Activated T-cell treated with anti-CD3 and anti-CD28 coated beads for 4 hours (primary cell): ENCODE measurements around the gene RAB7B.
"Not testable (repeated sequence)": the region's sequence is repeated elsewhere in the genome, so short reads cannot be mapped to it uniquely, and the experiment has no call there.

Experiments
- DNase-seq: peaks from one replicate; pipeline ENCODE4 v3.0.0-alpha.2; 2020

RAB7B gene, protein sequence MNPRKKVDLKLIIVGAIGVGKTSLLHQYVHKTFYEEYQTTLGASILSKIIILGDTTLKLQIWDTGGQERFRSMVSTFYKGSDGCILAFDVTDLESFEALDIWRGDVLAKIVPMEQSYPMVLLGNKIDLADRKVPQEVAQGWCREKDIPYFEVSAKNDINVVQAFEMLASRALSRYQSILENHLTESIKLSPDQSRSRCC

DNA sequence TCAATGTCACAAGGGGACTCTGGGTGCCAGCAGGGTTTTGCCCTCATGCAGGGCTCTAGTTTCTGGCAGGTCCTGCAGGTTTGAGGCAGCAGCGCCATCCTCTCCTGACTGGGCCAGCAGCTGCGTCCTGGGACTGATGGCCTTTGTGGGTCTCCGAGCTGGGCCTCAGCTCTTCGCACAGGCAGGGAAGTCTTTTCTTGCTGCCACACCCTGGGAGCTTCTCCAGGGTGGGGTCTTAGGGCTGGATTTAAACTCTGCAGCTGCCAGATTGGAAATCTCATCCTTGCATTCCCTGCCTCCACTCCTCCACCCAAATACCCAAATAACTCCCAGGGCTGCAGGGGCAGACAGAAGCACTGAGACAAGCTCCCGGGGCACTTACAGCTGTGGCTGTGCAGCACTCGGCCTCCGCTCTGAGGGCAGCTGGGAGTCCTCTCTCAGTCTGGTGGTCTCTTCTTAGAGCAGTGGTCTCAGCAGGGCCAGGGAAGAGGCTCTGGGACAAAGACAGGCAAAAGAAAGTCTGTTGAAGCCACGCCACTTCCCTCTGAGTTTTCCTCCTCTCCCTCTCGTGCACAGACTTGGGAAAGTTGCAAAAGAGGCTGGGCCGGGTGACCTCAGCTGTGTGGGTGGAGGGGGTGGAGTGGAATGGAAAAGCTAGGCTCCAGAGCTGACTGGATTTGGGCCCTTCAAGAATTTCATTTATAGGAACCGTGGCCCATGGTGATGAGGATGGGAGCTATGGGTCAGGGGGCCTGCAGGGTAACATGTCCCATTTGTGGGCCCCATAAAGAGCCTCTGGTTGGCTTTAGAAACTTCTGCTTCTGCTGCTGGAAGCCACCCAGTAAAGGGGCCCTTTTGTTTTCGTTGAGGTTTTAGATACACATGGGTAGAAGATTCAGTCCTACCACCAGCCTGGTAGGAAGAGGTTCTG is at the start of gene RAB7B:
TSS of gene RAB7B (minus strand) at position 525 of the 931 bp plus-strand sequence. CDS start 9,260 bp downstream, outside the sequence.
- no peak for DNase-seq

DNA sequence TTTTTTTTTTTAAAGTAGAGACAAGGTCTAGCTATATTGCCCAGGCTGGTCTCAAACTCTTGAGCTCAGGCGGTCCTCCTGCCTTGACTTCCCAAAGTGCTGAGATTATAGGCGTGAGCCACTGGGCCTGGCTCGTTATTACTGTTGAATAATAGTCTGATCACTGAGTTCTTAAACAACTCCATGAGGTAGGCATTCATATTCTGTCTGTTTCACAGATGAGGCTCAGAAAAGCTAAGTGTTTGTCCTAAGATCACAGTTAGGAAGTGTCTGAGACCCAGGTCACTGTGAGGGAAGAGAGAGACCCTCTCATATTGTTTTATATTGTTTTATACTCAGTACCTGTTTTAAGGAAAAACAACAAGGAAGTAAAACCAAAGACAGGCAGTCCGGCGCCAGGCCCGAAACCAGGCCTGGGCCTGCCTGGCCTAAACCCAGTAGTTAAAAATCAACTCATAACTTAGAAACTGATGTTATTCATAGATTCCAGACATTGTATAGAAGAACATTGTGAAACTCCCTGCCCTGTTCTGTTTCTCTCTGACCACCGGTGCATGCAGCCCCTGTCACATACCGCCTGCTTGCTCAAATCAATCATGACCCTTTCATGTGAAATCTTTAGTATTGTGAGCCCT is 49.2 kb upstream of the RAB7B start:
- DNase-seq = not testable (repeated sequence)

DNA sequence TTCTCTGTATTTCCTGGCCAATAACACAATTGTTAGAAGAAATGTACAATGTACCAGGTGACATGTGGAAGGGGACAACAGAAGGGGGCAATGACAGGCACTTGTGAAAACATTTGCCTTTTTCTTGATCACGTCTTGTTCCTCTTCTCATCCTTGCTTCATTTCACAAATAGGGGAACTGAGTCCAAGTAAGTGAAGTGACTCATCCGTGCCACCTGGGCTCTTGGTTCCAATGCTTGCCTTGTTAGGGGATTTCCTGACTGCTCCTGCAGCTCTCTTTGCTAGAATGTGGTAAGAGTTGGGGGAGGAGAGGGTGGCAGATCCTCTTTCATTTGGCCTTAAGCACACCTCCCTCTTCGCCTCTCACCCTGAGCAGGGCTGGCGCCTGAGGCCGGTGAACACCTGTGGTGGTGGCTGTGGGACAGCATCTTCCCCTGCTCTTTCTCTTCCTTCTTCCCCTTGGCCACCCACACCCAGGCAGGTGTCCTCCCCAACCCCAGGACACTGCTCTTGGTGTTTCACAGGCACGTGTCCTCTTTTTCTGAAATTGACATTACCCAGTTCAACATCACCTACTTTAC is 47.5 kb upstream of the RAB7B start:
- DNase-seq = peak; percentile 34

DNA sequence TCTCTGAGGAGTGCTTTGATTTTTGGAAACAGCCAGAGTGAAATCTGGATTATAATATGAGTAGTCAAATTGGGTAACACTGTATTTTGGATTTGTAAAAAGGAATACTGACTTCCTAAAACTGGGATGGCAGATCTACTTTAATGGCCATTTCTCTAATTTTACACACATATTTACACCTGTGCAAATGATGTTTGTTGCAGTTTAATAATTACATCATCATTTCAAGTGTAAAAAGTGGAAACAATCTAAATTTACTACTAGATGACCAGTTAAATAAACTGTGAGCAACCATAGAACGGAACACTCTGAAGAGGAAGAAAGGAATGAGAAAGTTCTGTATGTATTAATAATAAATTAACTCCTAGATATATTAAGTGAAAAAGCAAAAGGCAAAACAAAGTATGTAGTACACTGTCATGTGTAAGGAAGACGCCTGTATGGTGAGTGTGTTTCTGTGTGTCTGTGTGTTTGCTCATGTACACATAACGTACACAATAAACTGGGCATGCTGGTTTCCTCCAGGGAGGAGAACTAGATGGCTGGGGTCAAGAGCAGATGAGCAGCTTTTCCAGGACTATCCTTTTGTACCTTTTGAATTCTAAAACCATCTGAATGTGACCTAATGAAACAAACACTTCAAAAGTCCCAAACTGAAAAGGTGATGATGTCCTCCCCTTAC is 46.9 kb upstream of the RAB7B start:
- no peak for DNase-seq

DNA sequence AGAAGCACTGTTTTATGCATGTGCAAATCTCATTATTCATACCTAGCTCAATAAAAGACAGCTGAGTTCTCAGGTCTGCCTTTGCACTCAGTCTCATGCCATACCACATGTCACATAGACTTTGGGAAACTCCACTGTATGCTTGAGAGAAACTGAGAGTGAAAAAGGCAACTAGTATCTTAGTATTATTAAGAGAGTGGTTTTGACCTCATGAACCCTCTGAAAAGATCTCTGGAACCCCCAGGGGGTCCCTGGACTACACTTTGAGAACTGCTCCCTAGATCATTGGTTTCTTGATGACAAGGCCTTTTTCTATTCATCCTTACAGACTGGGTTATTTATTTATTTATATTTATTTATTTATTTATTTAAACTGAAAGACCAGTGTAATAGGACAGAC is 46.1 kb upstream of the RAB7B start:
- no peak for DNase-seq

DNA sequence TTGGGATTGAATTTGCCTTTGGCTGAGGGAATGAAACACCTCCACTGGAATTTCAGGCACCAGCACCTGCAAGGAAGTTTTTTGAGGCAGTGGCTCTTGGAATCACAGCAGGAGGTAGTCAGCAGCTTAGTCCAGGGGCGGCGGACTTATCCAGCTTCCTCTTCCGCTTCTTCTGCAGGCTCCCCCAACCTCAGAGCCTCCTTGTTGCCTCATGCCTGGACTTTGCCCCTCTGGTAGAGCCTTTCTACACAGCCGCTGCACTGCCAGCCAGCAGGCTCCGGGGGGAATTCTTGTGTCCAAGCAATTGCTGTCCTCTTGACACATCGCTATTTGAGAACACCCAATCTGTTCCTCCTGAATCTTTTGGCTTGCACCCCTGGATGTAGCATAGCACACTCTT is 45.4 kb upstream of the RAB7B start:
- no peak for DNase-seq

DNA sequence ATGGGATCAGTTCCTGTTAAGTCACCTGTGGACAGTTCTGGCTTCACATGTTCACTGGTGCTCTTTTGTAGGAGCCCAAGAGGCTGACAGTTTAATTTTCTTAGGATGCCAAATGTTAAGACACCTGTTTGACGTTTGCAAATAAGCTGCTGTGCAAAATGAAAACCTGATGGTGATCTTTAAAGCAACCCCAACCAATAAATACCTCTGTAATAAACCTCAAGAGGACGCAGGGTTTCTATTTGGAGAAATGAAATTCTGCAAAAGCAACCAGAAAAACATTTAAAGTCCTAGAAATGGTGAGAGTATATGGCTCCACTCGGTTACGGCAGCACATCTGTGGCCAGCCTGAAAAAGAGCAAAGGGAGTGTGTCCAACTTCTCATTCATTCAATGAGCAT is 44.1 kb upstream of the RAB7B start:
- DNase-seq = no peak

DNA sequence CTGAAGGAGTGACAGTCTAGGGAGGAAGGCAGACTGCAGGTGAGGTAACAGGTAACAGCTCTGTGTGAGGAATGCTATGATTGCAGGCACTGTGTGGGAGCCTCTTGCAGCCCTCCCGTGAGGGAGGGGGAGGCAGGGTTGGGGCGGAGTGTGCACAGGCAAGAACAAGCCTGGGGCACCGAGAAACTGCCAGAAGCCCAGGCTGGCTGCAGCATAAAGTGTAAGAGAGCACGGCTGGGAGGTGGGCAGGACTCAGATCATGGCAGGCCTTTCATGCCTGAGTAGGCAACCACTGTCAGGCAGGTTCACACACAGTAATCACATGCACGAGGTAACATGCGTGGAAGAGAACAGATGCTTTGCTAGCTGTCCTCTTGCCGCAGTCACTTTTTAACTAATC is 38.4 kb upstream of the RAB7B start:
- DNase-seq = no peak

DNA sequence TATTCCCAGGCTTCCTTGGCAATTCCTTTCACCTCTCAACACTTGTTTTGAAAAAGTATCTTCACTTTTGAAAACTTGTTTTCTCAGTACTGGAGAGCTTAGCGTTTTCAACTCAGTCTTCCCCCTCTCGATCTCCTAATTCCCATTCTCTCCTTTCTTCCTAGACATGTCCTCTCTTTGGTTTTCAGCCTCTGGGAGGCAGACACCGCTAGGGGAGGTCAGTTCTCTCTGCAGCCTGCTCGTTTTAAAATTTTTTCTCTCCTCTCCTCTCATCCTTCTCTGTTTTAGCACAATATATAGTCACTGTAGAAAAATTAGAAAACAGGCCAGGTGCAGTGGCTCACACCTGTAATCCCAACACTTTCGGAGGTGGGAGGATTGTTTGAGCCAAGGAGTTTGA is 37.1 kb upstream of the RAB7B start:
- no peak for DNase-seq

DNA sequence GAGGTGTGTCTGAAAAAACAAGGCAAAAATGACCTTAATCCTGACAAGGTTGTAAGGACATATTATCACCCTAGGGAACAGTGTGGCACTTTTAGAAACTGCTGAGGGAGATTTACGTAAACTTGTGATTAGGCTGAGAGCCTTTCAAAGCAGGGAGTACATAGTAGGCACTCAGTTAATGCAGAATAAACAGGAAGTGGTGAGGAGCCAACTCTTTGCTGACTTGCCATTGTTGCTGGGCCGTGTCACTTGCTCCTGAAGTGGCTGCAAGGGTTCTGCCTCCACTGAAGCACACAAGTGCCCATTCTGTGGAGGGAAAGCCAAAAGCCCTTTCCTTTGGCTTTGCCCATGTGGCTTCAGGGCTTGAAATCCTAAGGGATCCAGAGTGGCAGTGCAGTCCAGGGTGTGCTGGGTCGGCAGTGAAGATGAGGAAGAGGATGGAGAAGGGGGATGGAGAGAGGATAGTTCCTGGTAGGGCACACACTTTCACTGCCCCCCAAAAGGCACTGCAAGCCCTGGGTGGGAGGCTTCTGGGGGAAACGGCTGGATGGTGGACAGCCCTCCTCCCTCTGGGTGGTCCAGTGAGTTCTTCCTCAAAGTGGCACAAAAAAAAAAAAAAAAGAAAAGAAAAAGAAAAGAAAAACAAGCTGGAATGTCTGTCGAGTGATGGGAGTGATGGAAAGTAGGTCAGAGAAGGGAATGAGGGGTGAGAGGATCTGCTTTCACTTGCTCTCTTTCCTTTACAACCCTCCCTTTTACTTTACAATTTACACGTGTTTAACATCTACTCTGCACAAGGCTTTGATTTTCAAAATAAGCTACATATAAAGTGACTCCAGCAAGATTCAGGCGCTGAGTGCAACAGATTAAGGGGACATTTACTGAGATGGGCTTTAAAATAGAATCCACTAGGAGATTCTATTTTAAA is 36.1 kb upstream of the RAB7B start:
- no peak for DNase-seq

DNA sequence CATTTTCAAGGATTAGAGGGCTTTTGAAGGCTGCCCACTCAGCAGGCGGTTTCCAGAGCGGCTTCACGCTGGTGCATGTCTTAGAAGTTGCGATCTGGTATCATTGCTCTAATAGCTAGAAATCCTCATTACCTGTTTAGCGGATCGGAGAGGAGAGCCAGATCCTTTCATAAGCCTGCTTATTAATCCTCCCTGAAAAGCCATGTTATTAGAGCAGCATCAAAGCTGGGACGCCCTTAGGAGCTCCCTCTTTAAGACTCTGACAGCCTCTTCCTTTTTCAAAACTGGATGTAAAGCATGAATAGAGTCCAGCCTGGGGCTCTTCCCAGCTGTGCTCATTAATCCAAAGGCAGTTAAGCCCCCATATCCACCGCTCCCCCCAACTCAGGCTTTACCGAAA is 34.4 kb upstream of the RAB7B start:
- no peak for DNase-seq

DNA sequence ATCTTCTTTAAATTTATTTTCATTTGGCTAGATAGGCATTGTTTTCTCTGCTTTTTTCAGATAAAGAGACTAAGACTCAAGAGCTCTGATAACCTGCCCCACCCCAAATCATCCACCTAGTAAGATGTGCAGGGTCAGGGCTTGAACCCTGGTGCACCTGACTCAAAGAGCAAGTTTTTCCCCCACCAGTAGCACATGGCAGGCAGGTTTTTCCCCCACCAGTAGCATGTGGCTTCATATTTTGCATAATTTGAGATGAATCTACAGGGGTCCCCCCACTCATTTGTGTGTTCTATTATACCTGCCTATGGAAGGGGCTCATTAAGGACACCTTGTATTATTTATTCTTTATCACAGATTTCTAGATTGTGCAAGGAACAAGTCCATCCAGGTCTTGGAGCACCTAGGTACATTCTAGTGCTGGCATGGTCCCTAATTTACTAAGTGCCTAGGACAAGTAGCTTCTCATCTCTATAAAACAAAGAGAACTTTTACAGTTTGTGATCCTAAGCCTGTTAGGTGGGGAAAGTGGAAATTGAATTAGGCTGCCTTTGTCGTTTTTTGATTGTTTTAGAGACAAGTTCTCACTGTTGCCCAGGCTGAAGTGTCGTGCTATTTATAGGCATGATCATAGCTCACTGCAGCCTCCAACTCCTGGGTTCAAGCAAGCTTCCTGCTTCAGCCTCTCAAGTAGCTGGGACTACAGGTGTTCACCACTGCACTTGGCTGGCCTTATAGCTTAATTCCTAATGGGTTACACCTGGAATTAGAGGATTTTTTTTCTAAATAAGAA is 33.7 kb upstream of the RAB7B start:
- DNase-seq = no peak

DNA sequence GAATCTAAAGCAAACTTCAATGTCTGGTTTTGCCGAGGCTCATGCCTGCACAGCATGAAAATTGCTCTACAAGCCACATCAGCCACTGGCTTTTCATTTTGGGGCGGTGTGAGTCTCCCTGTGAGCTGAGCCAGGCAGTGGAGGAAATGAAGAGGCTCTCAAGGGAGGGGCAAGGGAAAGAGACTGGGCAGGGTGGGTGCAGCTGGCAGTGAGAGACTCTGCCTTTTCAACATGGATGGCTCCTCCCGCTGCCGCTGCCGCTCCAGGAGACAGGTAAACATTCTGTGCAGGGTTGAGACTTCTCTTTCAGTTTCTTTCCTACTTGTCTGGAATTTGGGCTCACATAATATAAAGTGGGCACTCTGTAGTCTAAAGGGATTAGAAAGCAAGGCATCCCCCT is 31.8 kb upstream of the RAB7B start:
- DNase-seq = no peak

DNA sequence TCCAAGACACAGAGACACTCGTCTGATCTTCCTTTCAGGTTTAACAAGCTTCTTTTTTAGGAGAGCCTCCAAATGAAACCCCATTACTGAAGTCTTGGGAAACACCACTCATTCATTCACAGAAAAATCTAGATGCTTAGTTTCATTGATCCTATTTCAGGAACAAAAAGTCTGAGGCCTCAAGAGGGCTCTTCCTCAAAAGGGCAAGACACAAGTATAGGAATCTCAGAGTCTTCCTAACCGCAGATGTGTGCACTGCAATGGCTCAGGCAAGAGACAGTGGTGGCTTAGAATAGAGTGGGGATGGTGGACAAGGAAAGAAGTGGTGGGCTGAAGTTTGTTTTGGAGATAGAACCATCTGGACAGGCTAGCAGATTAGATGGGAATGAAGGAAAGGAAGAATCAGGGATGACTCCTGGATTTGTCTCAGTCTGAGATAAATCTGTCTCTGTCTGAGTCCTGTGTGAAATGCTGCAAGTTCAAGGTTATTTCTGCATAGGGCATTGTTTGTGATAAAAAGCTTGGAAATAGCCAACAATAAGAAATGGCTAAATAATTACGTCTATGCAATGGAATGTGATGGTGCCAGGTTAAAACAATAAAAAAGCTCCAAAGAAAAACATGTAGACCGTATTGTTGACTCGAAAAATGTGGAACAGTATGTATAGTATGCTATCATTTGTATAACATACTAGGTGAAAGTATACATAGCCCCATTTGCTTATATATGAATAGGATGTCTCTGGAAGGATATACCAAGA is 29.4 kb upstream of the RAB7B start:
- DNase-seq = no peak

DNA sequence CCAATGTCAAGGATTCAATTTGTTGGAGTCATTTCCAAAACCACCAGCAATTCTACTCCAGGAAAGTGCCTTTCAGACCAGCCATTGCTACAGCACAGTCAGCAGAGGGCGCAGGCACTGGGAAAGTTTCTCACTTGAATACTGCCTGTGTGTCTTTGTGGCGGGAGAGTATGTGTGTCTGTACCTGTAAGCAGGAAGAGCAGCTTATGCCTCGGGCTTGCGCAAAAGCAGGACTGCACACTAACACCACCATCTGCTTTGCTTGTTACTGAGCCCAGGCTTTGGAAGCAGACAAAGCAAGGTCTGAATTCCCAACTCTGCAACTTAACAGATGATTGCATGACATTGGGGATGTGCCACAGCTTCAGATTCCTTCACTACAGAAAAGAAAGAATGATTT is 27.5 kb upstream of the RAB7B start:
- DNase-seq = peak; percentile 39

DNA sequence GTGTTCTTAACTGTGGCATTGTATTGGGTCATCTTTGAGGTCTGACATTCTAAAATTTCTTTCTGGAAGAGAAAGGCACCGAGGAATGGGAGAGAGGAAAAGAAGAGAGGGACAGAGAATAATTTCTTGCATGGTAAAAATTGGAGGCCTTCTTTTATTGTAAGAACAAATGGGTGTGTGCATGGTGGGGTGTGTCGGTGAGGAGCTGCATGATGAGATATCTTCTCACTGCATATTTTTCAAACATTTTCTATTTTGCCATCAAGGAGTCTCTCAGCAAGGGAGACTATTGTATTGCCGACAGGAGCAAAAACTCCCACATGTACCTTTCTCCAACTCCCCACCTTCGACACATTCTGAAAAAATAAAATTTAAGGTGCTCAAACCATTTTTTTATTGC is 27.0 kb upstream of the RAB7B start:
- DNase-seq = no peak

DNA sequence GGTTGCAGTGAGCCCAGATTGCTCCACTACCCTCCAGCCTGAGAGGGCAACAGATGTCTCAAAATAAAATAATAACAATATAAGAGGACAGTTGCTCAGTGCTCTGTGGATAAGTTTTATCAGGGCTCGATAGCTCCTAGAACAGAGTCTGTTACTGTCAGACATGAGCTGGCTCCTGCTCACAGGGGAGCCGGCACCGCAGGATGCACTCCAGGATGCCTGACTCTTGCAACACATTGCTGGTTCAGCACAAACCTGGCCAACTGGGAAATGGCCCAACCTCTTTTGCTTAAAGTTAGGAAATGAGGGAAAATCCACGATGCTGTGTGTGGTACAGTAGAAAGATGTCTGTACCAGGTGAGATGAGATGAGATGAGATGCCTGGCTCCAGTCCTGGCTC is 26.3 kb upstream of the RAB7B start:
- no peak for DNase-seq

DNA sequence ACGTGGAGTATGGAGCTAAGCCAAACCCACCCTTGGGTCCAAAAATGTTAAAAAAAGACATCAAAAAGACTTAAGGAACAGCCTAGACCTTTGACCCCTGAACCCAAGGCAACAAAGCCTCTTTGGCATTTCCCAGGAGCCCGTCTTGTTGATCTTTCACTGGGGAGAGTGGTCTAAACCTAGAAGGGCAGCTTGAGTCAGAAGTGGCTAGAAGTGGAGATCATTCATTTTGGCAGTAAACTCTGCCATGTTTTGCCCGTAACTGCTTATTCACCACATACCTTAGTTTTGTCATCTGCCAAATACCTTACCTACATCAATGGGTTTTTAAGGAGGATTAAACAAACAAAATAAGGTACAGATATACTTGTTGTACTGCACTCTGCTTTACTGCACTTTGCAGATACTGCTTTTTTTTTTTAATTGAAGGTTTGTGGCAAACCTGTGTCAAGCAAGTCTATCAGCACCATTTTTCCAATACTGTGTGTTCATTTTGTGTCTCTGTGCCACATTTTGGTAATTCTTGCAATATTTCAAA is 22.2 kb upstream of the RAB7B start:
- no peak for DNase-seq

DNA sequence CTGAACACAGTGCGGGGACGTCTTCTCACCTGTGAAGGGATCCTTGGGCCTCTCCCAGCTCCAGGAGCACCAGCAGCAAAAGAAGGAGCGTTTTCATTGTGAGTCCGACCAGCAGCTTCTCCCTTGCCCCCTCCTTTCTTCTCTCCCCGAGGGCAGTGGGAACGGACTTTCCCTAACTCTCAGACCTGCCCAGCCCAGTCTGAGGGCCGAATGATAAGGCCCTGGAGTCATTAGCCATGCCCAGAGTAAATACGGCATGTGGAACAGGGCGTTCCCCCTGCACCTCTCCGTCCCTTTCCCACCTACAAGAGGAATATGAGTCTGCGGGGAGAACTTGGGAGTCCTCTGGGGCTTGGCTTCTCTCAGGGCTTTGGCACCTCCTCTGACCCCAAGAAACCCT is 20.5 kb upstream of the RAB7B start, which contains the start of gene CTSE:
TSS of gene CTSE (minus strand) at position 201 of the 400 bp plus-strand sequence. CDS start at position 97, 104 bp downstream.
- no peak for DNase-seq

DNA sequence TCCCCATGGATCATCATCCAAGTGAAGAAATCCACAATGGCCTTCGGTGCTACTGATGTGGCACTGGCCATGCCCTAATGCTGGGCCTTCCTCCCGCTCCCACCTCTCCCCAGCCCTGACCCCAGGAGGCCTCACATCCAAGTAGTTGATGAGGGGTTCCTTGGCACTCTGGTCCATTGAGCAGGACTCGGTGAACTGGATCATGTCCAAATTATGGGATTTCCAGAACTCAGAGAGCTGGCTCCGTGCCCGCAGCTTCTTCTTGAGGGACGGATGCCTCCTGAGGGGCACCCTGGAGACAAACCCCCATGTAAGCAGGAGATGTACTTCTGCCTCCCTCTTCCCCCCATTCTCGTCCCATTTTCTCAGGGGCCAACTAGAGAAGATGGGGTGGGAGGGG is 19.6 kb upstream of the RAB7B start:
- no peak for DNase-seq
